ENCODE data around the gene FYN.

DNA sequence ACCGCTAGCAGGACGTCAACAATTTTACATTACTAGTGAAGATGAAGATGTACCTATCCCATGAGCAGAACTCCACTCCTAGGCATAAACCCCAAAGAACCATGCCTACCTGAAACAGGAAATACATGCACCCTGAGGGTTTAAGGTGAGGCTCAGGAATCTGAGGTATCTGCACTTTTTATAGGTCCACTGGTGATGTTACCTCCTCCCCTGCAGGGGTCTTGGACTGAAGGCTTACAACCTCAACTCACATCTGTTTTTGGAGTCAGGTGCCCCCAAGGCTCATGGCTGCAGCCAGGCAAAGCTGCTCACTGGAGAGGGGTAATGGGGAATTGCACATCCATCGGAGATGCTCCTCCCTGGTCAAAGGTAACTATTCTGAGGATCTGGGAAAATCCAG lies 135.1 kb downstream of the FYN start:
- TF ChIP-seq EZH2 (IDR thresholded peaks at IDR 0.05) (no peak), POLR2AphosphoS5 (IDR thresholded peaks at IDR 0.05; ENCODE audit: borderline replicate concordance, low read depth, low read length) (no peak), FOXP2 (optimal IDR thresholded peaks at IDR 0.05; ENCODE audit: control extremely low read depth, extremely low read length, insufficient read depth) (no peak)
